HEK293 (cell line): Measurements from ENCODE around the gene ITGA11.

ENCODE experiments used
- CTCF ChIA-PET: fragments of 350-600 bp; formaldehyde crosslinking; extraction: SDS; loops from one replicate; lab custom pipeline; 2021; ENCODE audit warnings: antibody characterized with exemption; lab: Yijun Ruan, JAX
- POLR2A ChIA-PET: fragments of 300-600 bp; formaldehyde crosslinking; extraction: SDS; loops from one replicate; lab custom pipeline; 2020; ENCODE audit warnings: antibody characterized with exemption, inconsistent platforms; lab: Yijun Ruan, JAX
- H3K27ac ChIP-seq: fragments of 200-500 bp; sonication (Bioruptor generic); 2 replicates; pipeline ENCODE4 v1.5.1; 2014; ENCODE audit warnings: low read depth, low read length, control low read depth, inconsistent platforms; ENCODE audit errors: extremely low read depth
- H3K36me3 ChIP-seq, 2 experiments: fragments of 200-500 bp in 1 of 2; sonication (Bioruptor generic) in 1 of 2; 1 replicate in 1 of 2; 2 replicates in 1 of 2; pipeline ENCODE4 v1.5.1; 2014 to 2017; ENCODE audit warnings: inconsistent platforms in 2 of 2, low read length in 2 of 2; ENCODE audit not compliant: control insufficient read depth in 2 of 2, insufficient read depth in 1 of 2
- H3K4me1 ChIP-seq: fragments of 200-500 bp; sonication (Bioruptor generic); 2 replicates; pipeline ENCODE4 v1.5.1; 2014; ENCODE audit warnings: mild to moderate bottlenecking, low read length, inconsistent platforms; ENCODE audit not compliant: control insufficient read depth, insufficient read depth
- H3K4me3 ChIP-seq: 2 replicates; pipeline ENCODE4 v1.5.1; 2011; ENCODE audit warnings: low read depth, mild to moderate bottlenecking, control low read depth, low read length, moderate library complexity
- H3K9me3 ChIP-seq: fragments of 200-500 bp; sonication (Bioruptor generic); 2 replicates; pipeline ENCODE4 v1.5.1; 2014; ENCODE audit warnings: low read depth, low read length, inconsistent platforms; ENCODE audit not compliant: control insufficient read depth, insufficient read depth
- EGR2 ChIP-seq: fragments of 450-650 bp; formaldehyde crosslinking; IDR thresholded peaks from 2 replicates; pipeline ENCODE4 v1.5.1; 2016; ENCODE audit warnings: low read depth, missing biosample characterization, missing genetic modification characterization
- FEZF1 ChIP-seq: fragments of 450-650 bp; formaldehyde crosslinking; IDR thresholded peaks from 2 replicates; pipeline ENCODE4 v1.5.1; 2016; ENCODE audit warnings: missing biosample characterization, missing genetic modification characterization
- GLI2 ChIP-seq: fragments of 450-650 bp; formaldehyde crosslinking; IDR thresholded peaks from 2 replicates; pipeline ENCODE4; 2017; ENCODE audit warnings: missing biosample characterization, missing genetic modification characterization, low read depth, borderline replicate concordance
- KLF9 ChIP-seq: fragments of 450-650 bp; formaldehyde crosslinking; IDR thresholded peaks from 2 replicates; pipeline ENCODE4 v1.5.1; 2016; ENCODE audit warnings: missing biosample characterization, missing genetic modification characterization, low read depth
- MYNN ChIP-seq: fragments of 450-650 bp; formaldehyde crosslinking; IDR thresholded peaks from 2 replicates; pipeline ENCODE4 v1.5.1; 2016; ENCODE audit warnings: missing biosample characterization, missing genetic modification characterization, borderline replicate concordance
- OVOL3 ChIP-seq: fragments of 450-650 bp; formaldehyde crosslinking; IDR thresholded peaks from 2 replicates; pipeline ENCODE4 v1.5.1; 2016; ENCODE audit warnings: missing biosample characterization, missing genetic modification characterization
- ZIC2 ChIP-seq: fragments of 450-650 bp; formaldehyde crosslinking; IDR thresholded peaks from 2 replicates; pipeline ENCODE4 v1.5.1; 2016; ENCODE audit warnings: missing biosample characterization, missing genetic modification characterization
- ZNF10 ChIP-seq: fragments of 450-650 bp; formaldehyde crosslinking; IDR thresholded peaks from 2 replicates; pipeline ENCODE4 v1.5.1; 2017; ENCODE audit warnings: missing biosample characterization, missing genetic modification characterization
- ZNF157 ChIP-seq: fragments of 450-650 bp; formaldehyde crosslinking; IDR thresholded peaks from 2 replicates; pipeline ENCODE4 v1.5.1; 2016; ENCODE audit warnings: missing biosample characterization, missing genetic modification characterization
- ZNF169 ChIP-seq: fragments of 450-650 bp; formaldehyde crosslinking; IDR thresholded peaks from 2 replicates; pipeline ENCODE4 v1.5.1; 2016; ENCODE audit warnings: missing biosample characterization, missing genetic modification characterization
- ZNF239 ChIP-seq: fragments of 450-650 bp; formaldehyde crosslinking; IDR thresholded peaks from 2 replicates; pipeline ENCODE4 v1.5.1; 2016; ENCODE audit warnings: missing biosample characterization, missing genetic modification characterization
- ZNF266 ChIP-seq: fragments of 450-650 bp; formaldehyde crosslinking; IDR thresholded peaks from 2 replicates; pipeline ENCODE4 v1.5.1; 2016; ENCODE audit warnings: missing biosample characterization, missing genetic modification characterization, low read depth
- ZNF274 ChIP-seq, 2 experiments: fragments of 200-500 bp in 1 of 2; fragments of 450-650 bp in 1 of 2; sonication (Bioruptor generic) in 1 of 2; formaldehyde crosslinking in 1 of 2; IDR thresholded peaks; 2 replicates each; pipeline versions ENCODE4 v1.5.1 to v1.6.1; 2014 to 2016; ENCODE audit warnings: borderline replicate concordance in 1 of 2, inconsistent platforms in 1 of 2, low read length in 1 of 2, missing biosample characterization in 1 of 2, missing genetic modification characterization in 1 of 2
- ZNF311 ChIP-seq: fragments of 450-650 bp; formaldehyde crosslinking; IDR thresholded peaks from 2 replicates; pipeline ENCODE4 v1.5.1; 2017; ENCODE audit warnings: missing biosample characterization, missing genetic modification characterization, borderline replicate concordance
- ZNF473 ChIP-seq: fragments of 450-650 bp; formaldehyde crosslinking; IDR thresholded peaks from 2 replicates; pipeline ENCODE4 v1.5.1; 2017; ENCODE audit warnings: missing biosample characterization, missing genetic modification characterization
- ZNF48 ChIP-seq: fragments of 450-650 bp; formaldehyde crosslinking; IDR thresholded peaks from 2 replicates; pipeline ENCODE4 v1.5.1; 2016; ENCODE audit warnings: missing biosample characterization, missing genetic modification characterization
- ZNF488 ChIP-seq: fragments of 450-650 bp; formaldehyde crosslinking; IDR thresholded peaks from 2 replicates; pipeline ENCODE4 v1.5.1; 2016; ENCODE audit warnings: missing biosample characterization, missing genetic modification characterization
- ZNF624 ChIP-seq: fragments of 450-650 bp; formaldehyde crosslinking; IDR thresholded peaks from 2 replicates; pipeline ENCODE4 v1.5.1; 2017; ENCODE audit warnings: missing biosample characterization, missing genetic modification characterization
- ZNF645 ChIP-seq: fragments of 450-650 bp; formaldehyde crosslinking; IDR thresholded peaks from 2 replicates; pipeline ENCODE4; 2016; ENCODE audit warnings: missing biosample characterization, missing genetic modification characterization
- ZNF660 ChIP-seq: fragments of 450-650 bp; IDR thresholded peaks from 2 replicates; pipeline ENCODE4 v1.5.1; 2018; ENCODE audit warnings: missing biosample characterization, mild to moderate bottlenecking, missing genetic modification characterization
- ZNF670 ChIP-seq: fragments of 450-650 bp; formaldehyde crosslinking; IDR thresholded peaks from 2 replicates; pipeline ENCODE4 v1.5.1; 2016; ENCODE audit warnings: missing biosample characterization, missing genetic modification characterization, low read depth
- ZNF768 ChIP-seq: fragments of 450-650 bp; formaldehyde crosslinking; IDR thresholded peaks from 2 replicates; pipeline ENCODE4 v1.5.1; 2018; ENCODE audit warnings: missing biosample characterization, mild to moderate bottlenecking, missing genetic modification characterization
- ZNF785 ChIP-seq: fragments of 450-650 bp; formaldehyde crosslinking; IDR thresholded peaks from 2 replicates; pipeline ENCODE4 v1.5.1; 2016; ENCODE audit warnings: missing biosample characterization, missing genetic modification characterization

The ITGA11 gene

GRCh38 chr15:68404056-68404798 lies 27.7 kb downstream of the ITGA11 start:
- Histone ChIP-seq H3K27ac (no peak overlapping the region), H3K36me3 (no peaks in the 10 kb centered on the region), H3K4me3 (no peak overlapping the region), H3K4me1 (no peaks in the 10 kb centered on the region), H3K9me3 (no peaks in the 10 kb centered on the region; the same call in 1 of the 2 replicates)
- CTCF ChIA-PET: no interaction called here
- TF ChIP-seq ZNF660 (tag by site-specific recombination) (no peak), ZNF768 (tag by site-specific recombination) (peak; percentile 66; the same call in 1 of the 2 replicates)
- POLR2A ChIA-PET: no interaction called here

- no peaks in the 10 kb centered on the region for H3K4me1 ChIP-seq
- no peak overlapping the region for H3K27ac ChIP-seq
- ChIA-PET CTCF (no interaction called here), POLR2A (no interaction called here)
- no peak overlapping the region for H3K4me3 ChIP-seq
- H3K36me3 ChIP-seq: no peaks in the 10 kb centered on the region
- TF ChIP-seq ZNF624 (tag by site-specific recombination) (no peak), ZNF645 (tag by site-specific recombination) (no peak), ZNF274 (IDR thresholded peaks at IDR 0.05; ENCODE audit: low read length) (no peak), ZNF274 (tag by site-specific recombination; IDR thresholded peaks at IDR 0.05; ENCODE audit: borderline replicate concordance) (0 out of 2 replicates have a peak, but pooled peaks have one; percentile 20)
- no peaks in the 10 kb centered on the region; the same call in 1 of the 2 replicates for H3K9me3 ChIP-seq
These were observed 28.6 kb downstream of the ITGA11 start for GRCh38 chr15:68403161-68403941.

- H3K9me3 ChIP-seq: no peaks in the 10 kb centered on the region; the same call in 1 of the 2 replicates
- CTCF ChIA-PET: no interaction called here
- TF ChIP-seq ZNF48 (no peak), FEZF1 (no peak), ZNF157 (tag by site-specific recombination) (no peak), ZNF670 (no peak), ZNF488 (tag by site-specific recombination) (no peak), EGR2 (tag by site-specific recombination) (no peak), ZNF785 (tag by site-specific recombination) (no peak), ZNF239 (tag by site-specific recombination) (no peak), KLF9 (no peak), ZNF10 (tag by site-specific recombination) (no peak), MYNN (tag by site-specific recombination) (no peak), ZNF311 (tag by site-specific recombination) (no peak), ZNF473 (tag by site-specific recombination) (no peak), ZIC2 (tag by site-specific recombination) (no peak), ZNF266 (no peak), GLI2 (tag by site-specific recombination) (no peak), ZNF169 (tag by site-specific recombination) (no peak), OVOL3 (no peak)
- H3K4me3 ChIP-seq: no peak overlapping the region
- no peaks in the 10 kb centered on the region for H3K4me1 ChIP-seq
- POLR2A ChIA-PET: no interaction called here
- H3K27ac ChIP-seq: no peak overlapping the region
- no peaks in the 10 kb centered on the region for H3K36me3 ChIP-seq
These were observed 29.4 kb downstream of the ITGA11 start for GRCh38 chr15:68402432-68403160.
